ENCODE measurements around the gene PPIH. TPM values are rescaled to one million over a fixed set of nuclear protein-coding genes. Genes with fewer than 3 reads are reported as not detected.
"Not testable (repeated sequence)": the region's sequence is repeated elsewhere in the genome, so short reads cannot be mapped to it uniquely, and the experiment has no call there.

The PPIH gene
- total and polyA plus RNA-seq, 10 of the 15 experiments (the other 5 are each of a cell fraction or from before 2014, with no cell fraction given) = 75.1 to 172 (median 122) TPM

DNA sequence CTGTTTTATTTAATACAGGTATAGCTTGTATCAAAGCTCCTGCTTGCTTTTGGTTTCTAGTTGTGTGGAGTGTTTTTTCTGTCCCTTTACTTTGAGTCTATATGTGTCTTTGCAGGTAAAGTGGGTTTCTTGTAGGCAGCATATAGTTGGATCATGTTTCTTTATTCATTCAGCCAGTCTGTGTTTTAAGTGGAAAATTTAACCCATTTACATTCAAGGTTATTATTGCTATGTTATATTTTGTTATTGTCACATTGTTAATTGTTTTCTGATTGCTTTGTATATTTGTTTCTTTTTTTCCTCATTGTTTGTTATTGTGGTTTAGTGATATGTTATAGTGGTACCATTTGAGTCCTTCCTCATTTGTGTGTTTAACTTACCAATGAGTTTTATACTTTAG lies 55.1 kb downstream of the PPIH start:
- Histone ChIP-seq H3K9ac (ENCODE audit: control insufficient read depth, insufficient read depth, low read length) (no peak overlapping the region), H3K27ac (ENCODE audit: control insufficient read depth, insufficient read depth) (no peak overlapping the region), H3K4me2 (ENCODE audit: control insufficient read depth, insufficient read depth) (no peak overlapping the region), H3K9me3 (replicated peaks; ENCODE audit: control insufficient read depth, insufficient read depth, low read length) (peaks cover 6% of the 10 kb centered on the region; the same call in 2 of the 3 replicates), H3K27me3 (replicated peaks in 1 of 2; ENCODE audit: control insufficient read depth in 2 of 2, insufficient read depth in 2 of 2, low read length in 1 of 2) (no peaks in the 10 kb centered on the region), H3K79me2 (ENCODE audit: control insufficient read depth, insufficient read depth, low read length) (no peaks in the 10 kb centered on the region; the same call in 1 of the 2 replicates), H3K4me1 (ENCODE audit: control insufficient read depth, insufficient read depth, low read length) (no peaks in the 10 kb centered on the region), H2AFZ (ENCODE audit: control insufficient read depth, low read depth, low read length) (no peak overlapping the region), H3K36me3 (ENCODE audit: control insufficient read depth in 2 of 2, insufficient read depth in 2 of 2, low read length in 1 of 2) (peaks cover 0 to 3% of the 10 kb centered on the region in 2 experiments; a peak in 1 of 4 replicates), H4K20me1 (ENCODE audit: control insufficient read depth, insufficient read depth) (no peaks in the 10 kb centered on the region), H3K4me3 (no peak overlapping the region)
- TF ChIP-seq TCF7 (IDR thresholded peaks at IDR 0.05; ENCODE audit: borderline replicate concordance) (no peak), JUNB (IDR thresholded peaks at IDR 0.05) (no peak), BCL11A (IDR thresholded peaks at IDR 0.05; ENCODE audit: low read depth, low read length) (no peak), SREBF2 (IDR thresholded peaks at IDR 0.05; ENCODE audit: low read length) (no peak), HDAC2 (IDR thresholded peaks at IDR 0.05) (no peak), RCOR1 (conservative IDR thresholded peaks at IDR 0.05; ENCODE audit: low read depth, low read length) (no peak), MYB (IDR thresholded peaks at IDR 0.05; ENCODE audit: borderline replicate concordance, low read depth, low read length) (no peak), GATAD2B (conservative IDR thresholded peaks at IDR 0.05; ENCODE audit: low read depth) (no peak), ZNF622 (IDR thresholded peaks at IDR 0.05) (no peak), YY1 (IDR thresholded peaks at IDR 0.05; ENCODE audit: low read depth, low read length) (no peak), MTA3 (IDR thresholded peaks at IDR 0.05; ENCODE audit: borderline replicate concordance, low read length) (no peak), LARP7 (IDR thresholded peaks at IDR 0.05) (no peak), SMAD5 (IDR thresholded peaks at IDR 0.05; ENCODE audit: low read depth) (no peak), MXI1 (IDR thresholded peaks at IDR 0.05; ENCODE audit: low read depth, low read length) (no peak)
- TF ChIP-seq, protein P1, sequence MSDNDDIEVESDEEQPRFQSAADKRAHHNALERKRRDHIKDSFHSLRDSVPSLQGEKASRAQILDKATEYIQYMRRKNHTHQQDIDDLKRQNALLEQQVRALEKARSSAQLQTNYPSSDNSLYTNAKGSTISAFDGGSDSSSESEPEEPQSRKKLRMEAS (IDR thresholded peaks at IDR 0.05; ENCODE audit: low read depth, low read length) = no peak
- TF ChIP-seq, protein P2, sequence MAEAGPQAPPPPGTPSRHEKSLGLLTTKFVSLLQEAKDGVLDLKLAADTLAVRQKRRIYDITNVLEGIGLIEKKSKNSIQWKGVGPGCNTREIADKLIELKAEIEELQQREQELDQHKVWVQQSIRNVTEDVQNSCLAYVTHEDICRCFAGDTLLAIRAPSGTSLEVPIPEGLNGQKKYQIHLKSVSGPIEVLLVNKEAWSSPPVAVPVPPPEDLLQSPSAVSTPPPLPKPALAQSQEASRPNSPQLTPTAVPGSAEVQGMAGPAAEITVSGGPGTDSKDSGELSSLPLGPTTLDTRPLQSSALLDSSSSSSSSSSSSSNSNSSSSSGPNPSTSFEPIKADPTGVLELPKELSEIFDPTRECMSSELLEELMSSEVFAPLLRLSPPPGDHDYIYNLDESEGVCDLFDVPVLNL (IDR thresholded peaks at IDR 0.05; ENCODE audit: low read depth, low read length) = no peak
- TF ChIP-seq, protein P3, sequence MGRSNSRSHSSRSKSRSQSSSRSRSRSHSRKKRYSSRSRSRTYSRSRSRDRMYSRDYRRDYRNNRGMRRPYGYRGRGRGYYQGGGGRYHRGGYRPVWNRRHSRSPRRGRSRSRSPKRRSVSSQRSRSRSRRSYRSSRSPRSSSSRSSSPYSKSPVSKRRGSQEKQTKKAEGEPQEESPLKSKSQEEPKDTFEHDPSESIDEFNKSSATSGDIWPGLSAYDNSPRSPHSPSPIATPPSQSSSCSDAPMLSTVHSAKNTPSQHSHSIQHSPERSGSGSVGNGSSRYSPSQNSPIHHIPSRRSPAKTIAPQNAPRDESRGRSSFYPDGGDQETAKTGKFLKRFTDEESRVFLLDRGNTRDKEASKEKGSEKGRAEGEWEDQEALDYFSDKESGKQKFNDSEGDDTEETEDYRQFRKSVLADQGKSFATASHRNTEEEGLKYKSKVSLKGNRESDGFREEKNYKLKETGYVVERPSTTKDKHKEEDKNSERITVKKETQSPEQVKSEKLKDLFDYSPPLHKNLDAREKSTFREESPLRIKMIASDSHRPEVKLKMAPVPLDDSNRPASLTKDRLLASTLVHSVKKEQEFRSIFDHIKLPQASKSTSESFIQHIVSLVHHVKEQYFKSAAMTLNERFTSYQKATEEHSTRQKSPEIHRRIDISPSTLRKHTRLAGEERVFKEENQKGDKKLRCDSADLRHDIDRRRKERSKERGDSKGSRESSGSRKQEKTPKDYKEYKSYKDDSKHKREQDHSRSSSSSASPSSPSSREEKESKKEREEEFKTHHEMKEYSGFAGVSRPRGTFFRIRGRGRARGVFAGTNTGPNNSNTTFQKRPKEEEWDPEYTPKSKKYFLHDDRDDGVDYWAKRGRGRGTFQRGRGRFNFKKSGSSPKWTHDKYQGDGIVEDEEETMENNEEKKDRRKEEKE (IDR thresholded peaks at IDR 0.05) = no peak
- ChIA-PET CTCF (no interaction called here), POLR2A (no interaction called here), RAD21 (ENCODE audit: unreplicated experiment) (no interaction called here), SMC1A (ENCODE audit: uncharacterized antibody, unreplicated experiment) (no interaction called here)
- DNase-seq (ENCODE audit: low read depth, low spot score) = no peak
- intact Hi-C loops (cut with micrococcal nuclease; ENCODE audit: unreplicated experiment) (no loop called here), in situ Hi-C loops (cut with MboI) (no loop called here)
- no TSS peak for BruUV-seq (replicated peaks)
- no peak for ATAC-seq
- FAIRE-seq = no peak

DNA sequence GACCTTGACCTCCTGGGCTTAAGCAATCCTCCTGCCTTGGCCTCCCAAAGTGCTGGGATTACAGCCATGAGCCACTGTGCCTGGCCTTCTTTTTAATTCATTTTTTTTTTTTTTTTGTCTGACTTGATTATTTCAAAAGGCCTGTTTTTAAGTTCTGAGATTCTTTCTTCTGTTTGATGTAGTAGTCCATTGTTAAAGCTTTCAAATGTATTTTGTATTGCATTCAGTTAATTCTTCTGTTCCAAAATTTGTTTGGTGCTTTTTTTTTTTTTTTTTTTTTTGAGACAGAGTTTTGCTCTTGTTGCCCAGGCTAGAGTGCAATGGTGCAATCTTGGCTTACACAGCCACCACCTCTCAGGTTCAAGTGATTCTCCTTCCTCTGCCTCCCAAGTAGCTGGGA lies 56.2 kb downstream of the PPIH start:
- H3K4me2 ChIP-seq (ENCODE audit: control insufficient read depth, insufficient read depth); H2AFZ ChIP-seq (ENCODE audit: control insufficient read depth, low read depth, low read length); H3K79me2 ChIP-seq (ENCODE audit: control insufficient read depth, insufficient read depth, low read length); H3K4me3 ChIP-seq; RAD21 ChIA-PET (ENCODE audit: unreplicated experiment); ATAC-seq; CTCF ChIA-PET; in situ Hi-C loops (cut with MboI); BruUV-seq (replicated peaks); H4K20me1 ChIP-seq (ENCODE audit: control insufficient read depth, insufficient read depth); H3K9ac ChIP-seq (ENCODE audit: control insufficient read depth, insufficient read depth, low read length); H3K36me3 ChIP-seq (ENCODE audit: control insufficient read depth in 2 of 2, insufficient read depth in 2 of 2, low read length in 1 of 2); DNase-seq (ENCODE audit: low read depth, low spot score); H3K27me3 ChIP-seq (replicated peaks in 1 of 2; ENCODE audit: control insufficient read depth in 2 of 2, insufficient read depth in 2 of 2, low read length in 1 of 2); FAIRE-seq; H3K27ac ChIP-seq (ENCODE audit: control insufficient read depth, insufficient read depth); H3K9me3 ChIP-seq (replicated peaks; ENCODE audit: control insufficient read depth, insufficient read depth, low read length); H3K4me1 ChIP-seq (ENCODE audit: control insufficient read depth, insufficient read depth, low read length); intact Hi-C loops (cut with micrococcal nuclease; ENCODE audit: unreplicated experiment): not testable (repeated sequence)
- POLR2A ChIA-PET = interaction anchor here (0.6 to 0.7 kb wide), 4 partner anchors 32 to 367 kb away, joined by 4 to 5 read pairs (median 4); no protein-coding TSS in a partner anchor
- SMC1A ChIA-PET (ENCODE audit: uncharacterized antibody, unreplicated experiment) = interaction anchor here (0.5 kb wide), 1 partner anchor 230 kb away, joined by 3 read pairs; no protein-coding TSS in a partner anchor
